GM12892 (cell line): ENCODE data around the gene FBXO17.

Source experiments
- POLR2A ChIP-seq: IDR thresholded peaks from 2 replicates; pipeline ENCODE4 v1.6.1; 2011; ENCODE audit warnings: low read depth, low read length, control low read depth
- POLR2AphosphoS5 ChIP-seq: IDR thresholded peaks from 2 replicates; pipeline ENCODE4 v1.6.1; 2011; ENCODE audit warnings: low read depth, low read length, control low read depth

- TF ChIP-seq POLR2AphosphoS5 (no peak), POLR2A (no peak)
Observed at GRCh38 chr19:38917516-38917915, 58.0 kb downstream of the FBXO17 start.
